NT2/D1 (cell line): ENCODE data around the gene ANKFN1.

Source experiments
- SUZ12 ChIP-seq: IDR thresholded peaks from 2 replicates; pipeline ENCODE4 v1.6.1; 2011; ENCODE audit not compliant: insufficient read length, insufficient read depth; ENCODE audit errors: extremely low read depth
- YY1 ChIP-seq: IDR thresholded peaks from 2 replicates; pipeline ENCODE4 v1.6.1; 2011; ENCODE audit not compliant: insufficient read length, insufficient read depth
- ZNF274 ChIP-seq: IDR thresholded peaks from 2 replicates; pipeline ENCODE4 v1.6.1; 2011; ENCODE audit warnings: mild to moderate bottlenecking, low read depth, low read length

DNA sequence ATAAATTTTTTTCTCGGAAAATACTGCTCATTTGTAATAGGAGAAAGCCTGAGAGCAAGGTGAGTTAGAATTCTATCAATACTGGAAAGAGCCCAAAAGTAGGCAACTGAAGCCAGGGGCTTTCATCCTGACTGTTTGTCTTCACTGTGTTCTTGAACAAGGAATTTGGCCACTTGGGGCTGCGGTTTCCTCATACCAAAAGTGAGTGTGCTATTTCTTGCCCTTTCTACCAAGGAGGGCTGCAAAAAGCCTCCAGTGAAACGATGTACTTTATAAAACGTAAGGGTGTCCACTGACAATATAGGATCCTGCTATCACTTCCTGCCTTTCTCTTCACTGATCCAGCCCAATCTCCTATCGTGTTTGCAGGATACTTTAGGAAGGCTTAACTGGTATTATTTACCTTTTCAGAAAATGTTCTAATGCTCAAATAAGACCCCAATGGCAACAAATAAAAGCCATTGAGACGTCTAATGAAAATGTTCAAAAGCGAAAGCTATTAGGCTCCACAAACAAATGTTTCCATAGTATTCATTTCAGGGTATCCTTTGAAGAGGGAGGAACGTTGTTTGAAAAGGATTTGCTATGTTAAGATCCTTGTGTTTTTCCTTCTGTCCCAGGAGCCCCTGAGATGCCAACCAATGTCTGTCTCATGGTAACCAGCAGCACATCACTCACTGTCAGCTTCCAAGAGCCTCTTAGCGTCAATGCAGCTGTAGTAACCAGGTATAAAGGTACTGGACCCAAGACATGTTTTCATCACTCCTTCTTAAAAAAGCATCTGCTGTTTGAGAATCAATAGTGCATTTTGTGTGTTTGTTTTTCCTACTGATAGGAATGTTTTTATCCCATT is 220.9 kb downstream of the ANKFN1 start:
- no peak for TF ChIP-seq ZNF274
- TF ChIP-seq SUZ12: no peak
- no peak for TF ChIP-seq YY1
